ENCODE results near the gene MBNL2.

MBNL2 gene

GRCh38 chr13:97275776-97276501 is 53.8 kb downstream of the MBNL2 start:
- DNase-seq = no peak

GRCh38 chr13:97276862-97277269 is 54.7 kb downstream of the MBNL2 start:
- DNase-seq = no peak

GRCh38 chr13:97278435-97279411 is 56.6 kb downstream of the MBNL2 start:
- no peak for DNase-seq

GRCh38 chr13:97279913-97280312 is 57.8 kb downstream of the MBNL2 start:
- DNase-seq = no peak

- DNase-seq = no peak
These were observed 58.3 kb downstream of the MBNL2 start for GRCh38 chr13:97280478-97280877.

GRCh38 chr13:97281028-97281427 is 58.9 kb downstream of the MBNL2 start:
- no peak for DNase-seq

- no peak for DNase-seq
These were observed 60.6 kb downstream of the MBNL2 start for GRCh38 chr13:97282705-97283104.

- DNase-seq = no peak
These were observed 61.8 kb downstream of the MBNL2 start for GRCh38 chr13:97283888-97284287.

- no peak for DNase-seq
These were observed 62.4 kb downstream of the MBNL2 start for GRCh38 chr13:97284558-97284957.

GRCh38 chr13:97285221-97285955 is 63.3 kb downstream of the MBNL2 start:
- peak; percentile 1 for DNase-seq

- DNase-seq = no peak
These were observed 64.3 kb downstream of the MBNL2 start for GRCh38 chr13:97286317-97287046.

GRCh38 chr13:97287047-97287383 is 64.9 kb downstream of the MBNL2 start:
- DNase-seq = no peak

GRCh38 chr13:97288486-97288900 is 66.4 kb downstream of the MBNL2 start:
- DNase-seq = no peak

GRCh38 chr13:97289514-97290298 is 67.6 kb downstream of the MBNL2 start:
- no peak for DNase-seq

- no peak for DNase-seq
These were observed 73.4 kb downstream of the MBNL2 start for GRCh38 chr13:97295283-97296182.

- DNase-seq = no peak
These were observed 74.6 kb downstream of the MBNL2 start for GRCh38 chr13:97296740-97297139.

GRCh38 chr13:97298816-97299215 is 76.7 kb downstream of the MBNL2 start:
- DNase-seq = no peak

- peak; percentile 7 for DNase-seq
These were observed 78.7 kb downstream of the MBNL2 start for GRCh38 chr13:97300871-97301270.

- DNase-seq = no peak
These were observed 79.4 kb downstream of the MBNL2 start for GRCh38 chr13:97301382-97302095.

- DNase-seq = no peak
These were observed 80.5 kb downstream of the MBNL2 start for GRCh38 chr13:97302611-97303010.

All from NCI-H1694 (cell line).